ENCODE results near the gene NELFA.
"Not testable (repeated sequence)": the region's sequence is repeated elsewhere in the genome, so short reads cannot be mapped to it uniquely, and the experiment has no call there.

The NELFA gene

GRCh38 chr4:2041239-2042130 is 32.7 kb upstream of the NELFA start:
- peak; percentile 72 for DNase-seq

GRCh38 chr4:2040391-2041238 is 31.8 kb upstream of the NELFA start:
- DNase-seq, result no peak

GRCh38 chr4:2036866-2037265 is 28.1 kb upstream of the NELFA start:
- no peak for DNase-seq

GRCh38 chr4:2036327-2036726 is 27.6 kb upstream of the NELFA start:
- DNase-seq, result no peak

GRCh38 chr4:2031161-2031560 is 22.4 kb upstream of the NELFA start:
- not testable (repeated sequence) for DNase-seq

- not testable (repeated sequence) for DNase-seq
Observed at GRCh38 chr4:2027120-2027519, 18.3 kb upstream of the NELFA start.

GRCh38 chr4:2025817-2026216 is 17.0 kb upstream of the NELFA start:
- no peak for DNase-seq

GRCh38 chr4:2024683-2025082 is 15.9 kb upstream of the NELFA start:
- DNase-seq, result no peak

- DNase-seq, result peak; percentile 7
Observed at GRCh38 chr4:2021358-2022018, 12.7 kb upstream of the NELFA start.

GRCh38 chr4:2015008-2015407 is 6.2 kb upstream of the NELFA start:
- no peak for DNase-seq

- no peak for DNase-seq
Observed at GRCh38 chr4:2011583-2011982, 2.8 kb upstream of the NELFA start.

- DNase-seq, result no peak
Observed at GRCh38 chr4:2009651-2010233, 968 bp upstream of the NELFA start.

GRCh38 chr4:2008671-2008920 is 178 bp downstream of the NELFA start:
- no peak for DNase-seq

GRCh38 chr4:2007804-2008670 is 737 bp downstream of the NELFA start:
- DNase-seq, result no peak

- DNase-seq, result no peak
Observed at GRCh38 chr4:2006956-2007653, 1.7 kb downstream of the NELFA start.

GRCh38 chr4:2006367-2006766 is 2.4 kb downstream of the NELFA start:
- DNase-seq, result no peak

GRCh38 chr4:2003361-2003760 is 5.4 kb downstream of the NELFA start:
- DNase-seq, result not testable (repeated sequence)

- not testable (repeated sequence) for DNase-seq
Observed at GRCh38 chr4:1999308-1999707, 9.5 kb downstream of the NELFA start.

GRCh38 chr4:1998296-1998695 is 10.5 kb downstream of the NELFA start:
- DNase-seq, result no peak

- DNase-seq, result no peak
Observed at GRCh38 chr4:1997712-1998111, 11.1 kb downstream of the NELFA start.

Measured in right kidney (tissue), 1 donor.